Body of pancreas (tissue), 2 donors: ENCODE measurements around the gene AK3. TPM values are rescaled to one million over a fixed set of nuclear protein-coding genes. Genes with fewer than 3 reads are reported as not detected.

Source experiments
- total RNA-seq, 2 donors: library from RNA; depleted of rRNA; stranded (reverse); fragments of >200 nt; gene quantifications; one replicate each; pipeline ENCODE4 v1.1.0, GENCODE V29; 2016

The AK3 gene
- total RNA-seq, 2 donors from 2014 or later, result 46.4 to 47.5 TPM

Other genes with a start within 250 kb of the AK3 start
- 10 to 100 TPM; 16.2 to 17.1 TPM for gene PLPP6, start 78.9 kb downstream of the AK3 start, total RNA-seq
- 10 to 100 TPM in 1 of 2 donors, 1 to 10 TPM in 1; 3.6 to 10.9 TPM for gene SPATA6L, start 74.7 kb downstream of the AK3 start, total RNA-seq
- 1 to 10 TPM; 7.9 to 9.9 TPM for gene CDC37L1, start 61.6 kb downstream of the AK3 start, total RNA-seq
- 10 to 100 TPM; 27.0 to 49.4 TPM for gene RCL1, start 51.7 kb upstream of the AK3 start, total RNA-seq
- 10 to 100 TPM in 1 of 2 donors, 1 to 10 TPM in 1; 6.6 to 11.7 TPM for gene JAK2, start 244.1 kb upstream of the AK3 start, total RNA-seq